Measurements from ENCODE around the gene CARS2.

CARS2 gene

GRCh38 chr13:110644892-110645521 lies 60.9 kb downstream of the CARS2 start:
- DNase-seq (ENCODE audit: low read depth), result peak; percentile 4
- H3K4me3 ChIP-seq (ENCODE audit: control insufficient read depth, low read depth, low read length), result no peak overlapping the region
- TF ChIP-seq CTCF (IDR thresholded peaks at IDR 0.05; ENCODE audit: control insufficient read depth, insufficient read depth, low read depth, low read length, missing control alignments), result peak; percentile 41

DNA sequence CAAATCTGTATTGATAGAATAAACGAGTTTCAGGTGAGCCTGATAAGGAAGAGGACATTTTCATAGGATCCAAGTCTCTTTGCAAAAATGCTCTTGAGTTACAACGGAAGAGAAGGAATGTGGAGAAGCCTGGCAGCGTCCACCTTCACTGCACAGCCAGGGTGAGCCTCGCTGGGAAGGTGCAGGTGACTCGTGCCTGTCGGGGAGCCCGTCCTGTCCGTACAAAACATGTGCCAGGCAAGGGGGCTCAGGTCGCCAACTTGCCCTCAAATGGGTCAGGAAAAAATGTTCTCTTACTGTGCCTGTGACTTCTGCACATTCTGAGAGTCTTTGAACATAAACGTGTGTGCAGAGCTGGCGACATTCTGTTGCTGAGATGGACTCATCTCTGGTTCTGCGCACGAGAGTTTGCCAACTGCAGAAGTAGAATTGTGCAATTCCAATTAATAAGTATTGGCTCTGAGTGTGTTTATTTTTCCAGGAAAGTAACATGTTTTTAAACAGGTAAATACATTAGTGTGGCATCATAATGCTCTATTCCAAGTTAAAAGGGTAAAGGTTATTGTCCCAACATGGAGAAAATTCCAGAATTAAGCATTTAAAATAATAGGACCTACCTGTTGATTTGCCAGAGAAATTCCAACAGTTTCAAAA lies 62.0 kb downstream of the CARS2 start:
- H3K4me3 ChIP-seq (ENCODE audit: control insufficient read depth, low read depth, low read length), result no peak overlapping the region
- TF ChIP-seq CTCF (IDR thresholded peaks at IDR 0.05; ENCODE audit: control insufficient read depth, insufficient read depth, low read depth, low read length, missing control alignments), result no peak
- no peak for DNase-seq (ENCODE audit: low read depth)

GRCh38 chr13:110643324-110643723 lies 62.6 kb downstream of the CARS2 start:
- TF ChIP-seq CTCF (IDR thresholded peaks at IDR 0.05; ENCODE audit: control insufficient read depth, insufficient read depth, low read depth, low read length, missing control alignments), result no peak
- no peak overlapping the region for H3K4me3 ChIP-seq (ENCODE audit: control insufficient read depth, low read depth, low read length)
- no peak for DNase-seq (ENCODE audit: low read depth)

GRCh38 chr13:110642291-110642981 lies 63.5 kb downstream of the CARS2 start:
- no peak for TF ChIP-seq CTCF (IDR thresholded peaks at IDR 0.05; ENCODE audit: control insufficient read depth, insufficient read depth, low read depth, low read length, missing control alignments)
- no peak for DNase-seq (ENCODE audit: low read depth)
- H3K4me3 ChIP-seq (ENCODE audit: control insufficient read depth, low read depth, low read length), result no peak overlapping the region

DNA sequence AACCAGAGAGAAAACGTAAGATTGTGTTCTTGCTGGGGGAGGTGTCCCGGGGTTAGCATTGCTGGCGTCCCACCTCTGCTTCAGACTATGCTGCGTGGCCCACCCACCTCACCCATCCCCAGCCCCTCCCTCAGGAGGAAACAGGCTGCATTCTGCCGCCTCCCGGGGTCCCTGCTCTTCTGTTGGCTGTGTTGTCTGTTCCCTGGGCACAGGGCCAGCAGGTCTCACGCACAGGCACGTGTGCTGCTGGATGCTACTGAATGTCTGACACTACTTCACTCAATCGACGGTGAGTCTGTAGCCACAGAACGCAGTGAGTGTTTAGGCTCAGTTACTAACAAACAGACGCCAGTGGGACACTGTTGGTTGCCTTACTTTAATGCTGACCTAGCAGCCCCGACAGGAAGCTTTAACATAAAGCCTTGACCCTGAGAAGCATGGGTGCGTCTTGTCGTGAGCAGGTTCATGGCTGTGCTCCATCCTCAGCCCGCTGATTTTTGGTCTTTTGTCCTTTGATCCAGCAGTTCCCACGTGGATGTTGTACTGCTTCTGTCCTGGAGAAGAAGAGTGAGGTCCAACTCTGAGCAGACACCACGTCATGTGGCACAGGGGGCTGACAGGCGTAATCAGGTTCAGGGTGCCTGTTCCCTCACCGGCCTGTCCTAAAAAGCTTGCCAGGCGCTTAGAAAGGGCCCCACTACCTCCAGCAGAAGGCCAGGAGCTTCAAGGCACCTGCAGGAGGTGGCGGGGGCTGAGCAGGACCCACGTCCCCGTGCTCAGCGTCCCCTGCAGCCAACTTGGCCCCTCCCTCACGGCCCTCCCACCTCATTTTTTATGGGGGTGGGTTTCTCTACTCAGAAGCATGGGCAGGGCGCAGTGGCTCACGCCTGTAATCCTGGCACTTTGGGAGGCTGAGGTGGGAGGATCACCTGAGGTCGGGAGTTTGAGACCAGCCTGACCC lies 64.6 kb downstream of the CARS2 start:
- no peak for TF ChIP-seq CTCF (IDR thresholded peaks at IDR 0.05; ENCODE audit: control insufficient read depth, insufficient read depth, low read depth, low read length, missing control alignments)
- H3K4me3 ChIP-seq (ENCODE audit: control insufficient read depth, low read depth, low read length), result no peak overlapping the region
- DNase-seq (ENCODE audit: low read depth), result no peak

DNA sequence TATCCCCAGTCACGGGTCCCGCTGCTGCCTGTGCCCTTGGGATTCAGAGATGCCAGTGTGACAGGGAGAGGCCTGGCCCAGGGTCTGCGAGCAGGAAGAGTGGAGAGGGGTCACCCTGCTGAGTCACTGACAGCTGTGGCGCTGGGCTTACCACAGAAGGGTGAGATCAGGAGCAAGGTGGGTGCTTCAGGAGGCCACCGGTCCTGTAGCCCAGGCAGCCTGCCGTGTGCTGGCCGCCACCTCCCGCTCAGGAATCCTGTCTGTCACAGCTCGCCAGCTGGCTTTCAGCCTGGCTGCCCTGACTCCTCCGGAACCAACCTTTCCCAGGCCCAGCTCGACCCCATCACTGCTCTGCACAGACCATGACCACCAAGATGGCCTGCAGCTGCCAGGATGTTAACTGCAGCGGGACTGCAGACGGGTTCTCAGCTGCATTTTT lies 65.3 kb downstream of the CARS2 start:
- no peak for TF ChIP-seq CTCF (IDR thresholded peaks at IDR 0.05; ENCODE audit: control insufficient read depth, insufficient read depth, low read depth, low read length, missing control alignments)
- H3K4me3 ChIP-seq (ENCODE audit: control insufficient read depth, low read depth, low read length), result no peak overlapping the region
- DNase-seq (ENCODE audit: low read depth), result no peak

All from AG09309 (cell line).